IMR-90 (cell line): ENCODE data around the gene NKAIN4.
A peak's percentile ranks its signal among the peaks of the same experiment; 100 is the strongest.

ENCODE experiments used
- CHD1 ChIP-seq: IDR thresholded peaks from 2 replicates; pipeline ENCODE4 v1.6.1; 2012; ENCODE audit warnings: low read depth, low read length, improper control_type of control experiment
- MAFK ChIP-seq: IDR thresholded peaks from 2 replicates; pipeline ENCODE4 v1.6.1; 2012; ENCODE audit warnings: low read depth, low read length, improper control_type of control experiment
- MAZ ChIP-seq: IDR thresholded peaks from 2 replicates; pipeline ENCODE4 v1.6.1; 2012; ENCODE audit warnings: low read depth, mild to moderate bottlenecking, low read length, improper control_type of control experiment, moderate library complexity, borderline replicate concordance
- TF ChIP-seq, protein P1 (sequence below): conservative IDR thresholded peaks from 2 replicates; pipeline ENCODE4 v1.5.1; 2012; ENCODE audit warnings: mild to moderate bottlenecking, low read depth, low read length, improper control_type of control experiment

DNA sequence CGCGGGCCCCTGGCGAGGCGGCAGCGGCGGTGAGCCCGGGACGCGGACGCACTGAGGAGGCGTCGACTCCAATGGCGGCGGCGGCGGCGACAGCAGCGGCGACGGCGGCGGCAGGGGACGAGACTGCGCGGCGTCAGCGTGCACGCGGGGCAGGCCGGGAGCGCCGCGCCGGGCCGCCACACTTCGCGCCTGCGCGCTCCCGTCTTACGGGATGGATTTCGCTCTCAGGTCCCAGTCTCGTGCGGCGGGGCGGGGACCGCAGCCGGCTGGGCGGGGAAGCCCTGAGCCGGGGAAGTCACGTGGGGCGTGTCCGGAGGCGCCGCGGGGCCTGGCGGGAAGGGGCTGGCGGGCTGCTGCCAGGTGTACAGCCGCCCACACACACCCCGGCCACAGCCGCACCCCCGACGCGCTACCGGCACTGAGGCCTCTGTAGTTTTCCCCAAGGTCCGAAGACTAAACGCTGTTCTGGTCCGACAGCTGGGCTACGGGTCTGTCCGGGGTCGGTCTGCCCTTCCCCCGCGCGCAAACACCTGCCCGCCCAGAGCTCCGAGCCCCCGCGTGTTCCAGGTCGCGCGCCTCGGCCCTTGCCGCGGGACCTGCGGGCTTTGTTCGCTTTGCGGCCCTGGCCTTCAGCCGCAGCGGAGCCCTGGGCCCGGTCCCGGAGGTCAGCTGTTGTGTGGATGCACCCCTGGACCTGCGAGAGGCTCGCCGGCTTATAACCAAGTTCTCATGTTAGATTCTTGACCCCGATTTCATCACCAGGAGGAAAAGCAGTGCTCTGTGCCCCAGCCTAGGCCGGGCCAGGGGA is 38.0 kb downstream of the NKAIN4 start, which contains the start of gene YTHDF1:
- TF ChIP-seq, protein P1, sequence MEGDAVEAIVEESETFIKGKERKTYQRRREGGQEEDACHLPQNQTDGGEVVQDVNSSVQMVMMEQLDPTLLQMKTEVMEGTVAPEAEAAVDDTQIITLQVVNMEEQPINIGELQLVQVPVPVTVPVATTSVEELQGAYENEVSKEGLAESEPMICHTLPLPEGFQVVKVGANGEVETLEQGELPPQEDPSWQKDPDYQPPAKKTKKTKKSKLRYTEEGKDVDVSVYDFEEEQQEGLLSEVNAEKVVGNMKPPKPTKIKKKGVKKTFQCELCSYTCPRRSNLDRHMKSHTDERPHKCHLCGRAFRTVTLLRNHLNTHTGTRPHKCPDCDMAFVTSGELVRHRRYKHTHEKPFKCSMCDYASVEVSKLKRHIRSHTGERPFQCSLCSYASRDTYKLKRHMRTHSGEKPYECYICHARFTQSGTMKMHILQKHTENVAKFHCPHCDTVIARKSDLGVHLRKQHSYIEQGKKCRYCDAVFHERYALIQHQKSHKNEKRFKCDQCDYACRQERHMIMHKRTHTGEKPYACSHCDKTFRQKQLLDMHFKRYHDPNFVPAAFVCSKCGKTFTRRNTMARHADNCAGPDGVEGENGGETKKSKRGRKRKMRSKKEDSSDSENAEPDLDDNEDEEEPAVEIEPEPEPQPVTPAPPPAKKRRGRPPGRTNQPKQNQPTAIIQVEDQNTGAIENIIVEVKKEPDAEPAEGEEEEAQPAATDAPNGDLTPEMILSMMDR = no peak
- no peak for TF ChIP-seq MAFK
- no peak for TF ChIP-seq CHD1
- TF ChIP-seq MAZ = peak; percentile 55; the same call in 1 of the 2 replicates
